GM18868 (cell line): ENCODE results near the gene P2RY12.

Experiments
- ATAC-seq: cut with Tn5 transposase; IDR thresholded peaks from one replicate; pipeline ENCODE4 v1.9.1; 2021; ENCODE audit warnings: mild to moderate bottlenecking, moderate library complexity; ENCODE audit not compliant: unreplicated experiment

Gene P2RY12

DNA sequence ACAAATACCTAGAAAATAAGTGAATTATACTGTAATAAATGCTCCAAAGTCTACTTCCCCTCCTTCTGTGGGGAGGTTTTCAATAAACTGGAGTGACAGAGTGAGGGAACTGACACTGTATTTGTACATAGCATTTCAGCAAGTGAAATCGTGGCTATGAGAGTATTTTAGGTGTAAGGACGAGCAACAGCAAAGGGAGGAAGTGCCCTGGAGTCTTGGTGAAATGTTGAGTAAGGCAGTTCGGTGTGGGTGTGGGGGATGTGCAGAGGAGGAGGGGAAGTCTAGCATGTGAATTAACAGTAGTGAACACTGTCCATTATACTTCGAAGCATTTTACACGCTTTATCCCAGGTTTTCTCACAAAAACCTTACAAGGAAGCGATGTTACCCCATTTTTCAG is 37.1 kb downstream of the P2RY12 start:
- peak; percentile 33 for ATAC-seq

DNA sequence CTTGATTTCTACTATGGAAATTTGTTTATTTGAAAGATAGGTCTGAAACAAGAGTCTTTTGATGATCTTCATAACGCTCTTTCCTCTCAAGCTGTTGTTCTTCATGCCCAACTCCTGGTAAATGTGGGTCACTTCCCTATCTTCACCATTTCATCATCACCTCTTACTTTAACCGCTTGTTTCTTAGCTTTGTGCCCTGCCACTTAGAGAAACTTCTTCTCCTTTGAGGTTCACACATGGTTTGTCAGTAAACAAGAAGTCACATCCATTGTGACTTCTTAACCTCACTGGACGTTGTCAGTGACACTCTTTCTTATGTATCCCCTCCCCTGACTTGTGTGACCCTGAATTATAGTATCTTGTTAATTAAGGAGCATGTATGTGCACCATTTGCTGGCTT is 38.3 kb downstream of the P2RY12 start:
- ATAC-seq = no peak

DNA sequence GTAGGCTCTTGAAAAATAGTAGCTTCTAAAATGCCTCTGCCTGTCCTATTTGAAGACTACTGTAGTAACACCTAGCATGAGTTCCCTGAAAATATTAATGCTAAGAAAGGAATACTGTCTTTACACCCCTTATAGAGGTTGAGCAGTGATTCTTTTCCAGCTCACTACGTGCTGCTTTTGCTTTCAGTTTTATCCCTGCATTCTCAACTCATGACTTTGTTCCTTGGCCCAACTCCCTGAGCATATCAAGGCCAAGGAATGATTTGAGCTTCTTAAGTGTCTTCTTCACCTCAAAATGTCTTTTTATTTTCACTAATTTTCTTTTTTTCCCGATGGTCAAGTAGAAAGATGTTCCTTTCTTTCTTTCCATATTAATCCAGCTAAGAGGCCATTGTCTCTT is 38.7 kb downstream of the P2RY12 start:
- no peak for ATAC-seq

DNA sequence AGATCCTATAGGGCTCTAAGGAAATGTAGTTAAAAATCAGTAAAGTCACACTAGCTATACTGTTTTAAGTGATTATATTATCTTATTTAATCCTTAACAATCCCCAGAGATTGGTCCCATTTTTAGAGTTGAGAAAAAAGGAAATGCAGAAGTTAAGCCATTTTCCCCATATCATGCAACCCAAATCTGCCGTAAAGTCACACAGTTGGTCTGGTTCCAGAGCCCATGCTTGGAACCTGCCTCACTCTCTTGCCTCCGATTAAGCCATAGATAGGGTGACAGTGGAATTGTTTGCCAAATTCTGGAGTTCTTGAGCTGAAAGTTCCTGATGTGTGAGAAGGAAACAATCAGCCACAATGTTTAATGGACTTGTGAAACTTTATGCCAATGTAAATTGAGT is 52.9 kb downstream of the P2RY12 start:
- ATAC-seq = no peak

DNA sequence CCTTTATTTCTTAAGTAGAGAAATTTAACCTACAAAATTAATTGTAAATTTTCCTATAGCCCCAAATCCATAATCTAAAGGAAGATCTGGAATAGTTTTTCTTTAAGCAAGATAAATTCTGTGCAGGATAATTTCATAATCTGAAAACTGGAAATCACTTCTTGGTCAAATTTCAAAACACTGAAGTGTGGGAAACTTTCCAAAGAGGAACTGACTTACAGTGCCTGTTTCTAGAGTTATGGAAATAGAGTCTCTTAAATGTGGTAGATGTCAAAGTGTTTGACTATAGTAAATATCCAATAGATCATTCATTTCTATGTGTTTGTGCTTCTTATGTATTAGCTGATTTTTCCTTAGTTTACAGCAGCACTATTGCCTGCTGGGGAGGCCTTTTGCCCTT is 53.7 kb downstream of the P2RY12 start:
- ATAC-seq = no peak

DNA sequence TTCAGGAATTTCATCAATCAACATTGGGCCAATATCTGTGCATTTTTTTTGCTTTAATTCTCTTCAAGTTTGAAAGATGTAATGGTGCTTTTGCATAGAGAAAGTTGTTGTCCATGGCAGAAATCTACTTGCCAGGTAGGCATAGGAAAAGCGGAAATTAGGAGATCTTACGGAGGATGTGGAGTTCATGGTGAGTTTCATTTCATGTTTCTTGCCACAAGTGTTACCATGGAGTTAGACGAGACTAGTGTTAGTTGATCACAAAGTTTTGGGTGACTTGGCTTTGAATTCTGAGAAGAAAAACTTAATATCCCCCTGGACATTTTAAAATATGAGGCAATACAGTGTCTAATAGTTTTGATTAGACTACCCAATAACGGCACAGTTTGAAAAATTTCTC is 54.2 kb downstream of the P2RY12 start:
- no peak for ATAC-seq

DNA sequence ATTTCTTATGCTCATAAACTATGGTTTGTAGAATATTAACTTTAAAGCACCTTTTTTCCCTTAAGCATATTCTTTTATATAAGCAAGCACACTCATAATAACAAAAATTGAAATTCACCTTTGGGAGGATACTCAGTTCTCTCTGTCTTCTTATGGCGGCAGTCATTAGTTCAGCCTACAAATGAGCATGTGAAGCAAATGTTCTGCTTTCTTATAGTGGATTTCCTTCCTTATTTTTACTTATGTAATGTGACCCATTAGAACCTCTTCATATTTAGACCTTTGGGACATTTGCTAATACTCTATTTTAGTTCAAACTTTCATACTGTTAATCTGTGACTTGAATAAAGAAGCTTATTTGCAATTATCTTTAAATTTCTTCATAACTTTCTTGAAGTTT is 55.2 kb downstream of the P2RY12 start, which contains the start of gene P2RY13:
Gene P2RY13 (minus strand): TSS at position 187 of the 400 bp plus-strand sequence. CDS start 21 bp downstream, at position 166.
- ATAC-seq = no peak

DNA sequence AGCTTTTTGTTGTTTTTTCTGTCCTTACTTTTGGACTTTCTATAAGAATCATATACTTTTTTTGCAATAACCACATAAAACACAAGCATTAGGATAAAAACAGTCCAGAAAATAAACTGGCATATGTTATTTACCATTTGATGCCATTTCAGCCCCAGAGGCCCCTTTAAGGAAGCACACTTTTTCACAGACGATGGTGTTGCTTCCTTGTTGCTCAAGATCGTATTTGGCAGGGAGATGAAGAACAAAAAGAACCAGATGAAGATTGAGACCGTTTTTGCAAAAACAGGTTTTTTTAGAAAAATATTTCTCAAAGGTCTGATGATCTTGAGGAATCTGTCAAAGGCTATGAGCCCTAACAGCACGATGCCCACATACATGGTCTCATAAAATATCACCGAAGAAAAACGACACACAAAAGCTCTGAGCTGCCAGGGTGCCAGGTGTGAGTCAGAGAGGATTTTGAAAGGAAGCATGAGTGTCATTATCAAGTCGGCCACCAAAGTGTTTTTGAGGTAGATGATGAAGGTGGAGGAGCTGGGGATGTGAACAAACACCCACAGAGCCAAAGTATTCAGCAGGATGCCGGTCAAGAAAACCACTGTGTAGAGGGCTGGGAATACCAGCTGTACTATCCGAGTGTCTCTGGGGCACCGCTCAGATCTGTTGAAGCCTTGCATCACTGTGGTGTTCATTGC is 56.1 kb downstream of the P2RY12 start:
- peak; percentile 55 for ATAC-seq

DNA sequence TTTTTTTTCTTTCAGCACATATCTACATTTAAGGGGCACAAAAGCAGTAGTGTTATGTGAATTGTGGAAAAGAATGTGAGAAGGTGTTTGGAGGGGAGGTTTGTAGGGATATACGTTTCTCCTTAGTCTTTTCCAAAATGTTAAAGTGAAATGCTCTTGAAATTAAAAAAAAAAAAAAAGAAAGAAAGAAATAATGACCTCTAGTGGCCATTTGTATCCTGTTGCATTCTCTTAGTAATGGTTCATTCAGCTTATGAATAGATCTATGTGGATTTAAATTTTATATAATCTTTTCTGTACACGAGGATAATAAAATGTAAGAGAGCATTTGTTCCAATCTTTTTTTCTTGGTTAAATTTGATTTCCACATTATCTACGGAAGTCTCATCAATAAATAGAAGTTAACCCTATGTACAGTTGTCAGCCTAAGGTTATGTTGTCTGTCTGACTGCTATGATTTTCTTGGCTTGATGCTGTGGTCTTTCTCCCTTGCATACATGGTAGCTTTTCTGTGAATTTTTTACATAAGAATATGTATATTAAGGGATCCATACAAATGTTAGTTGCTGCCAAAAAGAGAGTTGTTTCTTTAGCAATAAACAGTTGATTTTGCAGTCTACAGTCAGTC is 56.9 kb downstream of the P2RY12 start:
- ATAC-seq = no peak

DNA sequence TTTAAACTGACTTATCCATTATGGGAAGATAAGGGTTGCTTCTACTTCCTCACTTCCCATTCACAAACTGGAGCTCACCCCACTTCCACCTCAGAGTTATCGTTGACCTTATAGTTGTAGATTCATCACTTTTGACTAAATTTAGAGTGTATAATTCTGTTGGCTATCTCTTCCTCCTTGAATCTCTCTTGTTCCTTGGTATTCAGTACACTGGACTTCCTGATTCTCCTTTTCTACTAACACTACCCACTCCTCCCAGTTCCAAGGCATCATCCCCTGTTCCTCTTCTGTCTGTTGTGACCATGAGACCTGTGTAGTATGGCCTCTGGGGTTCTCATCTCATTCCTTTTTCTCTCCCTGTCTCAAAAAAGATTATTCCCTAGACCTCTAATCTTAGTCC is 62.0 kb downstream of the P2RY12 start:
- no peak for ATAC-seq

DNA sequence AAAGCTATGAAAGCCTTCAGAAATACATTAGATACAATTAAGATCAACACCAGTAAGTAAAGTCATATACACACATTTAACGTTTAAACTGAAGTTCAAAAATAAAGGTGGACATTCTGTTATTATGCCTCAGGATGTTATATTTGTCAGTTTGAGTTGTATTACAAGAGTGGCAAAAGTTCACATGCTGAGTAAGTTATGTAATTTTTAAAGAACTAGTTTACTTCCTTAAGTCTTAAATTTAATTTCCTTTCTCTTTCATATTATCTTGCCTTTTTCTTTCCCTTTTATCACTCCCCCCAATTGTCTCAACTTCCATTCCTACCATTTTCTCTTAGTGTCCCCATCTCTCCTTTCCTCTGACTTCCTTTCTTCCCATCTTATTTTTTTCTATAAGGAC is 63.0 kb downstream of the P2RY12 start:
- ATAC-seq = no peak

DNA sequence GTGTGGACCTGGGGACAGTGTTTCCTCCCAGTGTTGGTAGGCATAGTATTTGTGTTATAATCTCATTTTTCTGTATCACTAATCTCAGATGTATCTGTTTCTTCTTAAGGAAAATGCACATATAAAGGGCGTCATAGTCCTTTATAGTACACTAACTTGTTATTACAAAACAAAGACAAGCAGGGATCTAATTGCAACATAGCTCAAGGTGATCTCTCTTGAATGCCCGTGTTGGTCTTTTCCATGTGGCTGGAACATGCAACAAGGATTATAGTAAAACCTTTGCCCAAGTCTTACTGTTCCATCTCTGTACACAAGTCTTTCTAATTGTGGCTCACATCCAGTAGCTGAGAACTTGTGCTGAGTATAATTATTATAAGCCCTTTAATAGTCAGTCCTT is 64.4 kb downstream of the P2RY12 start:
- no peak for ATAC-seq

DNA sequence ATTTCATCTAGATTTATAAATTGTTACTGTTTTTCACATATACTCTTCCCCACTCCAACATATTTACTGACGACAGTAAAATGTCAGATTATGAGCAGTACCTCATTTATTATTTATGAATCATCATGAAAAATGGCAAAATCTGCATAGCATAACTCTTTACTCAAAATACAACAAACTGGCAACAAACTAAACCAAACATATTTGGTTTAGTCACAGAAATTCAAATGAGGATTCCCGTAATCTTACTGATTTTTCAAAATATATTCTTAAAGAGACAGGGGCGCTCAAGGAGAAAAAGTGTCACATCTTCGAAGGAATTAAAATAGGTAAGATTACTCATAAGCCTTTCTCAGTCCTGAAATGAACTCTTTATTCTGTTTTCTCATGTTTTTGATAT is 64.9 kb downstream of the P2RY12 start:
- ATAC-seq = no peak

DNA sequence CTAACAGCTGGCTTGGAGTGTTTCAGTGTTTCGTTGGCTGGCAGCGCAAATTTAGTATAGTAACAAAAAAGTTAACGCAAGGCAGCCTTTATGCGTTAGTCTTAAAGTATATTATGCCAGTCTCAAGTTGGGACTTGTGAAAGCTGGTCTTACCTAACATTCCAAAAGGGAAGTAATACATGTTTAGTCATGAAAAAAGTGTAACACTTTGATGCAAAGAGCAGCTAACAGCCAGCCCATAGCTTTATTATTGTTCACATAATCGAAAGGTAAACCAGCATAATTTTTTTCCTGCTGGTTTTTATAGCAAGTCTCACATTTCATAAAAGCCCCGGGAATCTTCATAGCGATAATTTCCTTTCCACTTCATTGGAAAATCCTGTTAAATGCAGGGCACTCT is 65.6 kb downstream of the P2RY12 start:
- ATAC-seq = no peak

DNA sequence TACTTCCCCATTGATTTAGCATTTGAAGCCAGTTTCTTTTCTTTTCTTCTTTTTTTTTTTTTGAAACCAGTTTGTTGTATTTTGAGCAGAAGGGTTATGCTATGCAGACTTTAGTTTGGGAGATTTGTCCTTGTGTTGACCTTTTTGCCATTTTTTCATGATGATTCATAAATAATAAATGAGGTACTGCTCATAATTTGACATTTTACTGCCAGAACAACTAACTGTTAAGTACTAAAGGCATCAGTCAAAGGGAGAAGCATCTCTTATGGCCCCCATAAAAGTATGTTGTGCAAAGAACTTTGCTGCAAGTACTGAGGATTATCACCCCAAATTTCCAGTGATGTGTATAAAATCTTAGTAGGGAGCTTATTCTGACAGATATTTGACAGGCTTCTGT is 66.2 kb downstream of the P2RY12 start:
- no peak for ATAC-seq

DNA sequence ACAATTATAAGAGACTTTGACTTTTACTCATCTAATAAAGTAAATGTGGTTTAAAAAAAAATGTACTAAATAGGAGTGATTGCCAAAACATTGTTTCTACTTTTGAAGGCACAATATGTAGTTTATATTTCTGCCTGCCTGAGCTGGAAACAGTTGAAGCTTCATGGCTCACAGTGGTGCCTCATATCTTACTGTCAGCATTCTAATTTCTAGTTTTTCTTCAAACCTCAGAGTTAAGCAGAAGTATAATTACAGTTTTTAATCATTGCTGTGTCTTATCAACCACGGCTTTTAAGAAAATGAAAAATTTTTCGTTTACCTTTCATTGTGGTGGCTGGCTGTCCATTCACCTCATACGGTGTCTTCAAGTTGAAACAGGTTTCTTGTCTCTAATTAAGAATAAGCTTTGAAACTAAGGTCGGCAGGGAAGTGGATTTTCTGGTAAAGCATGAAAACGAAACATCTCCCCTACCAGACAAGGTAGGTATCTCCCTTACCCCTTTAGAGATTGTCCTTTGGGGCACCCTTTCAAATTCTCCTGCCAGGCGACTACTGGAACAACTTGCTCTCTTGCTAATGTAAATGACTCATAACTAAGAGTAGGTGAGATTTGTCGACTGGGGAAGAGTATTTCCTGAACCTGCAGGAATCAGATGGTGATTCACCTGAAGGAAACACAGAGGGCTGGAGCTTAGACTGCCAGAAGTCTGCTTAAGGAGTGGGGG is 68.1 kb downstream of the P2RY12 start, which contains the start of gene GPR87:
Gene GPR87 (minus strand): TSS at position 554 of the 725 bp plus-strand sequence. CDS start 16,720 bp downstream, outside the sequence.
- peak; percentile 75 for ATAC-seq

DNA sequence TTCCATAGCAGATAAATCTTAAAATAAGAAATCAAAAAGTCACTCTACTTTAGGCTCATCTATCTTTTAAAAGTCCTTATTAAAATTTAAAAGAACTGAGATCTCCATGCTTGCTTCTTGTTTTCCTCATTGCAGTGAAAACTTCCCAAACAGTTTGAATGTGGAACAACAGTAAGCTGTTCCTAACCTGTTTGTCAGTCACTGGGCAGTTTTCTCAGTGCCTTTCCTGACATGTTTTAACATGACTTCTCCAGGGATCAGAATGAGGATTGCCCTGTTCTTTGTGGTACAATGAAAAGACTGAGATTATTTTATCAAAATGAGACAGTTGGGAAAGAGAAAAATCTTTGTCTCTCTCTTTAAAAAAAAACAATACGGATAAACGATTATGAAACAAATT is 68.7 kb downstream of the P2RY12 start:
- ATAC-seq = no peak

DNA sequence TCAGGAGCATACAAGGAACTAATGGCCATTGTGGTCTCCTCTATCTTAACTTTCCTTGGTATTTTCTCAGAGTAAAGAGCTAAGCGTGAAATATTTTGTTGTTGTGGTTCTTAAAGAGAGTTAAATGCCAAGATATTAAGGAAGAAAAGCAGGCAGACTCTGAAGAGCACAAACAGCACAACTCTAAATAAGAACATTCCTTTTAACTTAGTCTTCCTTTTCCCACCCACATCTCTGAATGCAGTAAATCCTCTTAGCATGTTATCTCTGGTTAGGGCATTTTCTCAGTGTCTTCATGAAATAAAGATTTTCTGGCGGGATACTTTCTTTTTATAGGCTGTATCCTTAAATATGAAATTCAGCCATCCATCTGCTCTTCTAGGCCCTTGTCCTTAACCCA is 69.4 kb downstream of the P2RY12 start:
- ATAC-seq = no peak

DNA sequence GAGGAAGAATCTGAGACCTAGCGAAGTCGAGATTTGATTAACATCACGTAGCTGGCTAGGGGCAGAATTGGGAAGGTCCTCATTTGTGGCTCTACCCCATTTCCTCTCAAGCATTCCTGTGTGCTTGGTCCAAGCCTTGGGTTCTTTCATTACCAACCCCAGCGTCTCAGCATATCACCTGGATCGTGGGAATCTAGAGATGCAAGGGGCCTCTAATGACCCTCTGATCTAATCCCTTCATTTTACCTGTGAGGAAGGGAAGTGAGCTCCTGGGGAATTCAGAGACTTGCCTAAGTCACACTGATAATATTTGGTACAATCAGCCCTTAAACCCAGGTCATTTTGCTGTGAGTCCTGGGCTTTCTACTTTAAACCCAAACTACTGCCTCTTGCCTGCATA is 70.0 kb downstream of the P2RY12 start:
- no peak for ATAC-seq

DNA sequence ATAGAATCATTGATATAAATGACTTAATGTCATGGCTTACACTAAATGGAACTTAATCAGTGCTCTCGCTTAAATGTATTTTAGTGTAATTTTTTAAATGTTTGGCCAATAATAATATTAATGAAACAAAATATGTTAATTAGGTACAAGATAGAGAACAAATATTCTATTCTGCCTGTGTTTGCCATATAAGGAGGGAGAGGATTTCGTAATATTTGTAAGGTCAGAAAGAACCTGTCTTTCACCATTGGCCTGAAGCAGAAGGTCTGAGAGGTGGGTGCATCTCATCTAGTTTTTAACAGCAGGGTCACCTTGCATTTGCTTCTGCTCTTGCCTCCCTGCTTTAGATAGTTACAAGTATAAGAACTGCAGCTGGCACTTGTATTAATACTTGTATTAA is 70.4 kb downstream of the P2RY12 start:
- no peak for ATAC-seq

DNA sequence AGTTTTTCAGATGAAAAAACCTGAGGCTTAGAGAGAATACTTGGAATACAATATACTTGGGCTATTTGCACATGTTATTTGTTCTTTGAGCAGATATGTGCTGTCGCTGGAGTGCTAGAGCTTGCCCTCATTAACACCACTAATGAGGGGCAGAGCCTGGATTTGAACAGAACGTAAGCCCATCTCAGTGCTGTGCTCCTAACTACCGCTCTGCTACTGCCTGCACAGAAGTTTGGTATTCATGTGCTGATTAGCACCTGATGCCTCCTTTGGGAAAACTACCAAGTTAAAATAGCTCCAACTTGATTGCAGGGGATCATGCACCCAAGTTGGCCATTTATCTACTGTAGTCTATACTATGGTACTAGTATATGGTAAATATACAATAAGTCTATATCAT is 71.6 kb downstream of the P2RY12 start:
- ATAC-seq = no peak

DNA sequence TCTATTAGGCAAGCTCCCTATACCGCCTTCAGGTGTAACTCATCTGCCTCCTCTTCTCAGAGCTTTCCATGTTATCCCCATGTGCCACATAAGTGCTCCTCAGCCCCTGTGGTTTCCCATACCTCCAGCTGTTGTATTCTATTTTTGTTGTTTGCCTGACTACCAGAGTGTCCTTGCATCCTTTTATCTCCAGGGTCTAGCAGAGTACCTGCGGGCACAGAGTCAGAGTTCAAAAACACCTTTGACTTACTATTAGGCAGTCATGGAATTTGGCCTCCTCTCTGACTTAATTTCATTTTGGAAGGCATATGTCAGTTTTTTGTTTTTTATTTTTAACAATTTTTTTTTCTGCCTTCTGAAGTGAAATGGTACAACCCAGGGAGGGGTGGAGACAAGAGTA is 75.0 kb downstream of the P2RY12 start:
- no peak for ATAC-seq
